Lower leg skin (tissue), 3 donors: ENCODE results near the gene ZDHHC14.

ENCODE experiments used
- POLR2A ChIP-seq, 2 donors: fragments of 450-650 bp; IDR thresholded peaks; one replicate each; pipeline ENCODE4 v1.6.1; 2016 to 2017; ENCODE audit warnings: antibody characterized with exemption in 2 of 2, mild to moderate bottlenecking in 1 of 2, moderate library complexity in 1 of 2
- TF ChIP-seq, protein P1 (sequence below), 3 donors: fragments of 450-650 bp; IDR thresholded peaks; one replicate each; pipeline ENCODE4 v1.5.1; 2016; ENCODE audit warnings: antibody characterized with exemption in 3 of 3, mild to moderate bottlenecking in 3 of 3, moderate library complexity in 2 of 3

DNA sequence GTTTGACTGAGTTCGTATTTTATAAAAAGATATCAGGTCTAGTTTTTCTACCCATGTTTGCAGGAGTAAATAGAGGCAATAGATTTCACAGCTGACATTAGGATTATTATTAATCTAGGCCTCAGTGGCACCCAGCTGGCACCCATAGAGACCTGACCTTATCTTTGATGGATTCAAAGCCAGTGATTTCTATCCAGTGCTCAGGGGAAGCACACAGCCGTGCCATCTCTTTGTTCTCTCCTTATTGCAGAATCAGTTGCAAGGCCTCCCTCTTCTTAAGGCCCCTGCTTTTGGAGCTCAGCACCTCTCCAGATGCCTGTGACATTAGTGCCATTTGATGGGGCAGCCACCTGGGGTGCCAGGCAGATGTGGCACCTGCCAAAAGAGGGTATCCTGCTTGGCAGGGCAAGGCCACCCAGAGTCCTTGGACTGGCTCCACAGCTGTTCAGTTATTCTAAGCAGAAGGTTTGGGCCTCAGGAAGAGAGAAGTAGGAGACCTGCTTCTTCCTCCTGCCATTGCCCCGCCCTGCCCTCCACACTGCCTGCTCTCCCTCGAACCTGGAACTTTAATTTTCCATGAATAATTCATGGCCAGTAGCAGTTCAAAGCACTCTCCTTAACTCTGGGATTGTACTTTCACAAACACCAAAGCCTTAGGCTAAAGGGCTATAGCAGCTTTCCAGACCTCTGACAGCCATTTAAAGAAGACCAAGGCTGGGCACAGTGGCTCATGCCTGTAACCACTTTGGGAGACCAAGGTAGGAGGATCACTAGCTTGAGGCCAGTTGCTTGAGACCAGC is 206.3 kb downstream of the ZDHHC14 start:
- TF ChIP-seq, protein P1, sequence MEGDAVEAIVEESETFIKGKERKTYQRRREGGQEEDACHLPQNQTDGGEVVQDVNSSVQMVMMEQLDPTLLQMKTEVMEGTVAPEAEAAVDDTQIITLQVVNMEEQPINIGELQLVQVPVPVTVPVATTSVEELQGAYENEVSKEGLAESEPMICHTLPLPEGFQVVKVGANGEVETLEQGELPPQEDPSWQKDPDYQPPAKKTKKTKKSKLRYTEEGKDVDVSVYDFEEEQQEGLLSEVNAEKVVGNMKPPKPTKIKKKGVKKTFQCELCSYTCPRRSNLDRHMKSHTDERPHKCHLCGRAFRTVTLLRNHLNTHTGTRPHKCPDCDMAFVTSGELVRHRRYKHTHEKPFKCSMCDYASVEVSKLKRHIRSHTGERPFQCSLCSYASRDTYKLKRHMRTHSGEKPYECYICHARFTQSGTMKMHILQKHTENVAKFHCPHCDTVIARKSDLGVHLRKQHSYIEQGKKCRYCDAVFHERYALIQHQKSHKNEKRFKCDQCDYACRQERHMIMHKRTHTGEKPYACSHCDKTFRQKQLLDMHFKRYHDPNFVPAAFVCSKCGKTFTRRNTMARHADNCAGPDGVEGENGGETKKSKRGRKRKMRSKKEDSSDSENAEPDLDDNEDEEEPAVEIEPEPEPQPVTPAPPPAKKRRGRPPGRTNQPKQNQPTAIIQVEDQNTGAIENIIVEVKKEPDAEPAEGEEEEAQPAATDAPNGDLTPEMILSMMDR (IDR thresholded peaks at IDR 0.05), result no peak
- TF ChIP-seq POLR2A (IDR thresholded peaks at IDR 0.05), result no peak
